ENCODE measurements around the gene PRDX6. TPM values are rescaled to one million over a fixed set of nuclear protein-coding genes. Genes with fewer than 3 reads are reported as not detected.

The PRDX6 gene
- total RNA-seq, 1 experiment from 2014 or later = 270 TPM

DNA sequence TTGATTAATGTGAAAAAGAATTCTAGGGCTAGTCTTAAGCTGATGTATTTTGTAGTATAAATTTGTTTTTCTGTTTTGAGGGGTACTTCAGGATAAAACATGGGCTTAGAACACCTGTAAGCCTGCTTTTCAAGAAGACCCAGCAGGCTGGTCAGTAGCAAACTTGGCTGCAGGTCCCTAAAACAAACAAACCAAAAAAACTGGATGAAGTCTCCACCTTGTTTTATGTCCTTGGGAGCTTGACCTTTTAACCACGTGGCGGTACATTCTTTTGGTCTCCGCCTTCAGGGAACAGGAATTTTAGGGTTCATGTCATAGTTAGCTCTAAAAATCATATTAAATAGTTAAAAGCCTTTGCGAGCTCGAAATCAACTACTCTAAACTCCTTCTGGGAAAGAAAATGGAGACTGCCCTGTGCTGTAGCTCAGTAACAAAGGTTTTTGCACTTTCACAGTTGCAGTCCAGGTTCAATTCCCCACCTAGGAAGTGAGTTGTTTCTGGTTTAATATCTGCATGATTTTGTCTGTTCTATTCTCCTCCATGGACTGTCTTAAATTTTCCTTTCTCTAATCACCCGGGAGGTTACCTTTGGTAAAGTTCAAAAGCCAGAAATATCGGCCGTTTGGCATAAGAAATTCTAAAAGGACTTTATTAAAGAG is 18.6 kb downstream of the PRDX6 start:
- intact Hi-C loops (cut with micrococcal nuclease; ENCODE audit: unreplicated experiment) = no loop called here
- no peak overlapping the region for H3K27ac ChIP-seq (ENCODE audit: low read depth, low read length, poor library complexity, severe bottlenecking)
- H3K4me1 ChIP-seq (ENCODE audit: insufficient read depth, low read length, poor library complexity, severe bottlenecking) = no peaks in the 10 kb centered on the region
- CTCF ChIA-PET = no interaction called here
- no peaks in the 10 kb centered on the region for H3K27me3 ChIP-seq (replicated peaks; ENCODE audit: insufficient read depth, low read depth, low read length, poor library complexity)
- DNase-seq (ENCODE audit: low spot score) = no peak
- H3K36me3 ChIP-seq (ENCODE audit: insufficient read depth, low read length, poor library complexity, severe bottlenecking) = no peaks in the 10 kb centered on the region
- no TSS peak for BruUV-seq (replicated peaks)
- H3K9me3 ChIP-seq (ENCODE audit: low read depth, low read length, poor library complexity, severe bottlenecking) = peaks cover 17% of the 10 kb centered on the region
- H3K4me3 ChIP-seq (ENCODE audit: low read depth, low read length, poor library complexity, severe bottlenecking) = no peak overlapping the region
- TF ChIP-seq EZH2 (IDR thresholded peaks at IDR 0.05; ENCODE audit: borderline replicate concordance, low read depth, low read length, poor library complexity, severe bottlenecking) = no peak
- TF ChIP-seq, protein P1, sequence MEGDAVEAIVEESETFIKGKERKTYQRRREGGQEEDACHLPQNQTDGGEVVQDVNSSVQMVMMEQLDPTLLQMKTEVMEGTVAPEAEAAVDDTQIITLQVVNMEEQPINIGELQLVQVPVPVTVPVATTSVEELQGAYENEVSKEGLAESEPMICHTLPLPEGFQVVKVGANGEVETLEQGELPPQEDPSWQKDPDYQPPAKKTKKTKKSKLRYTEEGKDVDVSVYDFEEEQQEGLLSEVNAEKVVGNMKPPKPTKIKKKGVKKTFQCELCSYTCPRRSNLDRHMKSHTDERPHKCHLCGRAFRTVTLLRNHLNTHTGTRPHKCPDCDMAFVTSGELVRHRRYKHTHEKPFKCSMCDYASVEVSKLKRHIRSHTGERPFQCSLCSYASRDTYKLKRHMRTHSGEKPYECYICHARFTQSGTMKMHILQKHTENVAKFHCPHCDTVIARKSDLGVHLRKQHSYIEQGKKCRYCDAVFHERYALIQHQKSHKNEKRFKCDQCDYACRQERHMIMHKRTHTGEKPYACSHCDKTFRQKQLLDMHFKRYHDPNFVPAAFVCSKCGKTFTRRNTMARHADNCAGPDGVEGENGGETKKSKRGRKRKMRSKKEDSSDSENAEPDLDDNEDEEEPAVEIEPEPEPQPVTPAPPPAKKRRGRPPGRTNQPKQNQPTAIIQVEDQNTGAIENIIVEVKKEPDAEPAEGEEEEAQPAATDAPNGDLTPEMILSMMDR (conservative IDR thresholded peaks at IDR 0.05; ENCODE audit: low read depth, low read length) = no peak
- POLR2A ChIA-PET (ENCODE audit: low non-redundant PET) = no interaction called here

DNA sequence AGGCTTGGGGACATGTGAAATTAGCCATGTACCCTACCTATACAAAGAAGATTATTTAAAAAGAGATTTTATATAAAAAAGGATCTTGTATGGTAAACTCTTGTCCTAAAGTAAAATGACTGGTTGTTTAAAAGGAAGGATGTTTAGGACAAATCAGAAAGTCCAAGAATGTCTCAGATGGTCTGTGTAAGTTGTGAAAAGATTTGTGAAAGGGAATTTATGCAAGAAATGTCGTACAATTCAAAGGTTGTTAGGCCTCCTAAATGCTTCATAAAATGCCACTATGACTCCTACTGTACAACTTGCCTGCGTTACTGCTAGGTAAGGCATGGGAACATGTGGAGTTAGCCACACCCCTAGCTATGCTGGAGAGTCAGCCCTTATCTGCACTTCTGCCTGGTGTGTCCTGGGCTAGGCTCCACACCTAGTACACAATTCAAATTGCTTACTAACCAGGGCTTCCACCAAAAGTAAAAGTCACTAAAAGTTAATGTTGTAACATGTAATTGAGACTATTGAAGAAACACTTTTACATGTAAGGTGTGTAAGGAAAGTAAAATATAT is 19.7 kb downstream of the PRDX6 start:
- H3K9me3 ChIP-seq (ENCODE audit: low read depth, low read length, poor library complexity, severe bottlenecking) = peaks cover 17% of the 10 kb centered on the region
- DNase-seq (ENCODE audit: low spot score) = no peak
- no TSS peak for BruUV-seq (replicated peaks)
- H3K4me3 ChIP-seq (ENCODE audit: low read depth, low read length, poor library complexity, severe bottlenecking) = no peak overlapping the region
- CTCF ChIA-PET = no interaction called here
- H3K27me3 ChIP-seq (replicated peaks; ENCODE audit: insufficient read depth, low read depth, low read length, poor library complexity) = no peaks in the 10 kb centered on the region
- POLR2A ChIA-PET (ENCODE audit: low non-redundant PET) = no interaction called here
- no peaks in the 10 kb centered on the region for H3K4me1 ChIP-seq (ENCODE audit: insufficient read depth, low read length, poor library complexity, severe bottlenecking)
- TF ChIP-seq, protein P1 (conservative IDR thresholded peaks at IDR 0.05; ENCODE audit: low read depth, low read length) = no peak
- TF ChIP-seq EZH2 (IDR thresholded peaks at IDR 0.05; ENCODE audit: borderline replicate concordance, low read depth, low read length, poor library complexity, severe bottlenecking) = no peak
- no peaks in the 10 kb centered on the region for H3K36me3 ChIP-seq (ENCODE audit: insufficient read depth, low read length, poor library complexity, severe bottlenecking)
- intact Hi-C loops (cut with micrococcal nuclease; ENCODE audit: unreplicated experiment) = no loop called here
- no peak overlapping the region for H3K27ac ChIP-seq (ENCODE audit: low read depth, low read length, poor library complexity, severe bottlenecking)

DNA sequence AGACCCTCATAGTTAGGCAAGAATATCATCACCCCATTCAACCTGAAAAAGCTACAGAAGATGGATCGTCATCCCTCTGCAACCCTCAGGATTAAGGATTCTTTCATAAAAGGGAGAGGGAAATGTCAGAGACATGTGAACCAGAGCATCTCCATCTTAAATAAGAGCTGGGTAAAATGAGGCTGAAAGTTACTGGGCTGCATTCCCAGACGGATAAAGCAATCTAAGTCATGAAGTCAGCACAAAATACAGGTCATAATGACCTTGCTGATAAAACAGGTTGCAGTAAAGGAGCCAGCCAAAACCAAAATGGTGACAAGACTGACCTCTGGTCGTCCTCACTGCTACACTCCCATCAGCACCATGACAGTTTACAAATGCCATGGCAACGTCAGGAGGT is 22.6 kb downstream of the PRDX6 start:
- peaks cover 6% of the 10 kb centered on the region for H3K4me1 ChIP-seq (ENCODE audit: insufficient read depth, low read length, poor library complexity, severe bottlenecking)
- no peak overlapping the region for H3K27ac ChIP-seq (ENCODE audit: low read depth, low read length, poor library complexity, severe bottlenecking)
- H3K36me3 ChIP-seq (ENCODE audit: insufficient read depth, low read length, poor library complexity, severe bottlenecking) = no peaks in the 10 kb centered on the region
- H3K4me3 ChIP-seq (ENCODE audit: low read depth, low read length, poor library complexity, severe bottlenecking) = no peak overlapping the region
- CTCF ChIA-PET = no interaction called here
- H3K9me3 ChIP-seq (ENCODE audit: low read depth, low read length, poor library complexity, severe bottlenecking) = peaks cover 17% of the 10 kb centered on the region
- TF ChIP-seq EZH2 (IDR thresholded peaks at IDR 0.05; ENCODE audit: borderline replicate concordance, low read depth, low read length, poor library complexity, severe bottlenecking) = no peak
- TF ChIP-seq, protein P1 (conservative IDR thresholded peaks at IDR 0.05; ENCODE audit: low read depth, low read length) = no peak
- DNase-seq (ENCODE audit: low spot score) = no peak
- H3K27me3 ChIP-seq (replicated peaks; ENCODE audit: insufficient read depth, low read depth, low read length, poor library complexity) = no peaks in the 10 kb centered on the region
- POLR2A ChIA-PET (ENCODE audit: low non-redundant PET) = no interaction called here
- intact Hi-C loops (cut with micrococcal nuclease; ENCODE audit: unreplicated experiment) = no loop called here
- BruUV-seq (replicated peaks) = no TSS peak
